Neural cell (in vitro differentiated cells): ENCODE results near the gene SEMA3B. TPM values are rescaled to one million over a fixed set of nuclear protein-coding genes. Genes with fewer than 3 reads are reported as not detected.

Experiments
- H2AFZ ChIP-seq: fragments of 200-600, 300-800 bp; sonication (generic), shearing (Covaris generic); 2 replicates; pipeline ENCODE4 v1.6.0; 2014; ENCODE audit warnings: low read depth, mild to moderate bottlenecking, antibody characterized with exemption, low read length, moderate library complexity
- H3F3A ChIP-seq: fragments of 200-600 bp; shearing (Covaris generic); 2 replicates; pipeline ENCODE4 v1.6.1; 2016; ENCODE audit warnings: mild to moderate bottlenecking, moderate library complexity, mixed read lengths, antibody characterized with exemption, low read length; ENCODE audit not compliant: insufficient read depth, poor library complexity, severe bottlenecking
- H3K27ac ChIP-seq: fragments of 200-600, 300-800 bp; sonication (generic), shearing (Covaris generic); 2 replicates; pipeline ENCODE4 v1.5.1; 2014; ENCODE audit warnings: mild to moderate bottlenecking, low read length, moderate library complexity
- H3K27me3 ChIP-seq: fragments of 300-800, 200-600 bp; sonication (generic), shearing (Covaris generic); 2 replicates; pipeline ENCODE4 v1.6.0; 2014; ENCODE audit warnings: mild to moderate bottlenecking, low read depth, low read length, moderate library complexity; ENCODE audit not compliant: insufficient read depth
- H3K36me3 ChIP-seq: fragments of 300-800, 200-600 bp; sonication (generic), shearing (Covaris generic); 2 replicates; pipeline ENCODE4 v1.5.1; 2014; ENCODE audit warnings: mild to moderate bottlenecking, antibody characterized with exemption, low read length, moderate library complexity; ENCODE audit not compliant: insufficient read depth
- H3K4me2 ChIP-seq: fragments of 300-800, 200-600 bp; sonication (generic), shearing (Covaris generic); 2 replicates; pipeline ENCODE4 v1.6.0; 2014; ENCODE audit warnings: mild to moderate bottlenecking, low read length
- H3K4me3 ChIP-seq: fragments of 300-800, 200-600 bp; sonication (generic), shearing (Covaris generic); 2 replicates; pipeline ENCODE4 v1.5.1; 2014; ENCODE audit warnings: mild to moderate bottlenecking, low read length, moderate library complexity
- H3K79me2 ChIP-seq: fragments of 200-600 bp; shearing (Covaris generic); replicated peaks from 2 replicates; pipeline ENCODE4 v1.6.0; 2014; ENCODE audit warnings: mild to moderate bottlenecking, low read length, moderate library complexity; ENCODE audit not compliant: insufficient read depth
- H3K9ac ChIP-seq: fragments of 300-800, 200-600 bp; sonication (generic), shearing (Covaris generic); 2 replicates; pipeline ENCODE4 v1.6.1; 2016; ENCODE audit warnings: mild to moderate bottlenecking, low read length, mixed read lengths
- H3K9me2 ChIP-seq: fragments of 200-600 bp; shearing (Covaris generic); 2 replicates; pipeline ENCODE4 v1.6.1; 2016; ENCODE audit warnings: mild to moderate bottlenecking, low read length, mixed read lengths; ENCODE audit not compliant: insufficient read depth
- H3K9me3 ChIP-seq: fragments of 200-600, 300-800 bp; sonication (generic), shearing (Covaris generic); 2 replicates; pipeline ENCODE4 v1.6.1; 2016; ENCODE audit warnings: mild to moderate bottlenecking, mixed run types, low read length, moderate library complexity, mixed read lengths
- H4K20me1 ChIP-seq: fragments of 200-600 bp; shearing (Covaris generic); 2 replicates; pipeline ENCODE4 v1.6.1; 2016; ENCODE audit warnings: mild to moderate bottlenecking, mixed run types; ENCODE audit not compliant: insufficient read depth
- CTCF ChIP-seq: fragments of 450-650 bp; IDR thresholded peaks from 2 replicates; pipeline ENCODE4 v1.5.1; 2014; ENCODE audit warnings: antibody characterized with exemption, mild to moderate bottlenecking, moderate library complexity; ENCODE audit not compliant: poor library complexity, severe bottlenecking
- EP300 ChIP-seq: fragments of 450-650 bp; conservative IDR thresholded peaks from 2 replicates; pipeline ENCODE4 v1.6.1; 2014; ENCODE audit warnings: antibody characterized with exemption, mild to moderate bottlenecking, moderate library complexity; ENCODE audit not compliant: poor library complexity, severe bottlenecking
- EZH2 ChIP-seq: fragments of 200-600, 300-800 bp; shearing (Covaris generic), sonication (generic); IDR thresholded peaks from 2 replicates; pipeline ENCODE4 v1.6.1; 2014; ENCODE audit warnings: antibody characterized with exemption, low read length, borderline replicate concordance, mild to moderate bottlenecking; ENCODE audit not compliant: insufficient read depth, poor library complexity, severe bottlenecking
- MXI1 ChIP-seq: fragments of 450-650 bp; conservative IDR thresholded peaks from 2 replicates; pipeline ENCODE4 v1.6.1; 2014; ENCODE audit warnings: antibody characterized with exemption, mild to moderate bottlenecking; ENCODE audit not compliant: poor library complexity, severe bottlenecking
- POLR2AphosphoS5 ChIP-seq: IDR thresholded peaks from 2 replicates; pipeline ENCODE4 v1.6.1; 2012
- RAD21 ChIP-seq: fragments of 450-650 bp; conservative IDR thresholded peaks from 2 replicates; pipeline ENCODE4 v1.6.1; 2014; ENCODE audit warnings: antibody characterized with exemption, mild to moderate bottlenecking, moderate library complexity
- REST ChIP-seq: IDR thresholded peaks from 2 replicates; pipeline ENCODE4 v1.6.1; 2012; ENCODE audit warnings: borderline replicate concordance
- SMC3 ChIP-seq: fragments of 450-650 bp; conservative IDR thresholded peaks from 2 replicates; pipeline ENCODE4 v1.6.1; 2014; ENCODE audit warnings: antibody characterized with exemption, mild to moderate bottlenecking, moderate library complexity; ENCODE audit not compliant: poor library complexity
- TAF1 ChIP-seq: IDR thresholded peaks from 2 replicates; pipeline ENCODE4 v1.6.1; 2012; ENCODE audit warnings: low read depth
- polyA plus RNA-seq: library from polyadenylated mRNA; depleted of rRNA; stranded (reverse); fragments of >200 nt; gene quantifications from 2 replicates; pipeline ENCODE4 v1.2.3, GENCODE V29; 2014

The SEMA3B gene
- polyA plus RNA-seq, 1 donor from 2014 or later: 7.8 TPM

- Histone ChIP-seq H3K9me2 (no peaks in the 10 kb centered on the region), H3K36me3 (no peaks in the 10 kb centered on the region), H3K27ac (no peak overlapping the region), H3K27me3 (no peaks in the 10 kb centered on the region), H3K9ac (no peak overlapping the region), H4K20me1 (no peaks in the 10 kb centered on the region), H3K4me2 (no peak overlapping the region), H3F3A (no peaks in the 10 kb centered on the region), H2AFZ (no peak overlapping the region), H3K79me2 (peaks cover 23% of the 10 kb centered on the region), H3K9me3 (no peaks in the 10 kb centered on the region), H3K4me3 (peak overlapping the region; percentile 93)
- TF ChIP-seq TAF1 (no peak), CTCF (no peak), MXI1 (no peak), EZH2 (no peak), REST (no peak), EP300 (no peak), SMC3 (no peak), RAD21 (no peak), POLR2AphosphoS5 (no peak)
Measured at GRCh38 chr3:50317300-50317699, 48.4 kb downstream of the SEMA3B start.

GRCh38 chr3:50318163-50318562 is 49.2 kb downstream of the SEMA3B start:
- H3K4me3 ChIP-seq: peak overlapping the region; percentile 93
- H3K27ac ChIP-seq: no peak overlapping the region
- H3K9me3 ChIP-seq: no peaks in the 10 kb centered on the region
- H3K4me2 ChIP-seq: no peak overlapping the region
- no peaks in the 10 kb centered on the region for H3F3A ChIP-seq
- H3K36me3 ChIP-seq: no peaks in the 10 kb centered on the region
- H3K79me2 ChIP-seq: peaks cover 23% of the 10 kb centered on the region
- H3K27me3 ChIP-seq: no peaks in the 10 kb centered on the region
- no peaks in the 10 kb centered on the region for H4K20me1 ChIP-seq
- H3K9me2 ChIP-seq: no peaks in the 10 kb centered on the region
- no peak overlapping the region for H3K9ac ChIP-seq
- TF ChIP-seq EP300 (no peak), MXI1 (no peak), SMC3 (no peak), CTCF (no peak), TAF1 (no peak), EZH2 (no peak), POLR2AphosphoS5 (no peak), REST (no peak), RAD21 (no peak)
- H2AFZ ChIP-seq: no peak overlapping the region
